DMS114 treated with DMSO at 0.1 percent for 48 hours (cell line): ENCODE data around the gene POLR1D.

ENCODE experiments used
- DNase-seq: peaks from one replicate; lab custom pipeline; 2025; ENCODE audit not compliant: unreplicated experiment; lab: John Stamatoyannopoulos, UW

Gene POLR1D

GRCh38 chr13:27670861-27671260, 49.2 kb downstream of the POLR1D start:
- DNase-seq, result no peak

- DNase-seq, result no peak
These were observed 50.3 kb downstream of the POLR1D start for GRCh38 chr13:27672025-27672424.
